HG03575 (cell line): Measurements from ENCODE around the gene CCND1.

Experiments
- ATAC-seq: cut with Tn5 transposase; IDR thresholded peaks from one replicate; pipeline ENCODE4 v1.9.1; 2021; ENCODE audit not compliant: unreplicated experiment, insufficient number of reproducible peaks, low FRiP score; ENCODE audit errors: extremely low read depth

Gene CCND1

GRCh38 chr11:69659591-69659990 is 18.6 kb downstream of the CCND1 start:
- no peak for ATAC-seq

DNA sequence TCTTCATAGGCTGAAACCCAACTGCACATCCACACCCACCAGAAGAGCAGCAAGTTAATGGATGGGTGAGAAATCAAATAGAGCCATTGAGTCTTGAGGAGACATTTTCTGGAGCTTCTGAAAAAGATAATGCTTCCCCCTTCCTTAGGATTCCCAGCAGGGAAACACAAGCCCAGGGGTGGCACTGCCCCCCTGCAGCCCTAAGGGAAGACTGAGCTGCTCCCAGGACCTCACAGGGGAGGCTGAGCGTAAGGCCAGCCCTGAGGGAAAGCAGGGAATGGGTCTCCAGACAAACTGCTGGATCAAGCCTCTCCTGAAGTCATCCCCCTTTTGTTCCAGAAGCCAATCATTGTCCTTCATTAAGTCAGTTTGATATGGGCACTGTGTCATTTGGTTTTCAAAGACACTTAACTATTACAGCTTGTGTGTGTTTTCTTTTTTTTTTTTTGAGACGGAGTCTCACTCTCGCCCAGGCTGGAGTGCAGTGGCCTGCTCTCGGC is 19.1 kb downstream of the CCND1 start:
- ATAC-seq, result no peak

- no peak for ATAC-seq
These were observed 20.4 kb downstream of the CCND1 start for GRCh38 chr11:69661413-69661715.

GRCh38 chr11:69662021-69662698 is 21.2 kb downstream of the CCND1 start:
- no peak for ATAC-seq

DNA sequence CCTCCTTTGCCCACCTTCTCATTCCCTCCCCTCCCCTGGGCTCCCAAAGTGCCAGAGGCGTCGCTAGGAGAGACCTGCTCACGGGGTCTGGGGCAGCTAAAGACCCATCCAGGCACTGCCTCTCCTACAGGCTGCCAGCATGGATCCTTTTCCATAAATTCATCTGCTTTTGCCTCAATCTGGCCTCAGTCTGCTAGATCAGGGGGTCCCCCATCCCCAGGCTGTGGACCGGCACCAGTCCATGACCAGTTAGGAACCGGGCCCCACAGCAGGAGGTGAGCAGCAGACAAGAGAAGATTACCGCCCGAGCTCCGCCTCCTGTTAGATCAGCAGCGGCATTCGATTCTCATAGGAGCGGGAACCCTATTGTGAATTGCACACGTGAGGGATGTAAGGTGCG is 21.9 kb downstream of the CCND1 start:
- no peak for ATAC-seq

DNA sequence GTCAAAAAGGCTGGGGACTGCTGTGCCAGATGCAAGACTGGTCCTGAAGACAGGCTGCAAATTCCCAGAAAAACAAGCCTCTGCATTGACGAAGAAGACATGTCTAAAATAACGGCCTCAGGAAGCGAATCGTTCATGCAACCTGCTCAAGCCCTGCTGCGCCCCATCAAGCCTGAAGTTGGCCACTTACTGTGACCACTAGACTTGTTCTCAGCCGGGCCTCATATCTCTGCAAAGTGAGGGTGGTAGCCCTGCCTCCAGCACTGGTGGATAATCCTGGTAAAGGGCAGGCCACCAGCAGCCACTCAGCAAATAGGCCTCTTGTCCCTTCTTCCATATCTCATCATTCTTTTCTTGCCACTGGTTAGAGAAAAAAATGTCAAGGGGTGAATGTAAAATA is 22.4 kb downstream of the CCND1 start:
- ATAC-seq, result no peak

GRCh38 chr11:69664103-69664775 is 23.3 kb downstream of the CCND1 start:
- no peak for ATAC-seq

DNA sequence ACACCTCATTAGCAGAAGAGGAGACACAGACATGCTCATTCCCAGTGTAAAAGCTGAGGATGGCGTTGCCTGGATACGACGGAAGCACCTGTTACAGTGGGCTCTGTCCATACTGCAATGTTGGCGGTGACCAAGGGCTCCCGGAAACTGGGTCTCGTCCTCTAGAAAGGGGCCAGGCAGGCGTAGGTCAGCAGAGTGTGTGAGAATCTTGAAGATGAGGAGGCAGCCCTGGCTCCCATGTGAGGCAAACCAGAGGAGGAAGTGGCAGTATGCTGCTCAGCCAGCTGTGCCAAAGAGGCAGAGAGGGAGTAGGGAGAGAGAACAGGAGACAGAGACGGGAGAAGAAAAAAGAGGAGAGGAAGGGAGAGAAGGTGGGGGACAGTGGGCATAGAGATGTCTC is 23.9 kb downstream of the CCND1 start:
- no peak for ATAC-seq

GRCh38 chr11:69665669-69666068 is 24.7 kb downstream of the CCND1 start:
- ATAC-seq, result no peak

- no peak for ATAC-seq
These were observed 25.3 kb downstream of the CCND1 start for GRCh38 chr11:69666261-69666660.

GRCh38 chr11:69666752-69667536 is 26.0 kb downstream of the CCND1 start:
- ATAC-seq, result no peak

DNA sequence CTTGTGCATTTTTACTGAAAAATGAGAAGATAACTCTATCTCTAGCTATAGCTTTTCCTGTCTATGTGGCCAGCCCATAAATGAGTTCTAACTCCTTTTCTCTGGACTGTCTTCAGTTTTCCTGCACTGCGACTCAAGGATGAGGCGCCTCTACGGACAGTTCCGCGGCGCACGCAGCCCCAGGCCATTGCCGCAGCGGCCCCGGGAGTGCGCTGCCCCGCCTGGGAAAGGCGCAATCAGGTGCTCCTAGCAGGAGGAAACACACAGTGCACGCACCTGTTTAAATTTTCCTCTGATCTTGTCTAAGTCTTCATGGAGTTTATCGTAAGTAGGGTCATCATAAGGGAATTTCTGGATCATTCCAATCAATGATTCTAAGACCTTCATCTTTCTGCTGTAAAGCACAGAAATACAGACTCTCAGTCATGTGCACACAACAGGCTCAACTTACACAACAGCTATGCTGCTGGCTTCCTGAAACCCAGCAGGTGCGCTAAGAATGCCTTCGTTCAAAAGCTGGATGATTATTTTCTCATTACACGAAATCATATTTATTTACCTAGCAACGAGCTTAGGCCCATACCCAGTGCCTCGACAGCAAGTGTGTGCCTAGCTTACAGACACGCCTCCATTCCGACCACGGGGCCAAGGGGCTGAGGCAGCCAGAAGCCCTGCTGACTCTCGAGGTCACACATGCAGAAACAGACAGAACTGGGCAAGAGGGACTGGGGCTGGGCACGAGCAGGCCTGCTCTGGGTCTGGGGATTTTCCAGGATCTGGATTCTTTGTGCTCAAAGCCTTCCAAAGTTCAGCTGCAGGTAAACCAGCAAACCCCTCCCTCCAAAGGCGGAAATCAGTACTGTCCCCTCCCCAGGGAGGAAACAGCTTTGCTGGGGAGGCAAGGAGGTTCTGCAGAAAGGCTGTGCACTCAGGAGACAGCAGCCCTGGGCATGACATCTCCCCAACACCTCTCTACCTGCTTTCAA is 27.0 kb downstream of the CCND1 start:
- ATAC-seq, result no peak

- ATAC-seq, result no peak
These were observed 28.5 kb downstream of the CCND1 start for GRCh38 chr11:69669486-69669885.

DNA sequence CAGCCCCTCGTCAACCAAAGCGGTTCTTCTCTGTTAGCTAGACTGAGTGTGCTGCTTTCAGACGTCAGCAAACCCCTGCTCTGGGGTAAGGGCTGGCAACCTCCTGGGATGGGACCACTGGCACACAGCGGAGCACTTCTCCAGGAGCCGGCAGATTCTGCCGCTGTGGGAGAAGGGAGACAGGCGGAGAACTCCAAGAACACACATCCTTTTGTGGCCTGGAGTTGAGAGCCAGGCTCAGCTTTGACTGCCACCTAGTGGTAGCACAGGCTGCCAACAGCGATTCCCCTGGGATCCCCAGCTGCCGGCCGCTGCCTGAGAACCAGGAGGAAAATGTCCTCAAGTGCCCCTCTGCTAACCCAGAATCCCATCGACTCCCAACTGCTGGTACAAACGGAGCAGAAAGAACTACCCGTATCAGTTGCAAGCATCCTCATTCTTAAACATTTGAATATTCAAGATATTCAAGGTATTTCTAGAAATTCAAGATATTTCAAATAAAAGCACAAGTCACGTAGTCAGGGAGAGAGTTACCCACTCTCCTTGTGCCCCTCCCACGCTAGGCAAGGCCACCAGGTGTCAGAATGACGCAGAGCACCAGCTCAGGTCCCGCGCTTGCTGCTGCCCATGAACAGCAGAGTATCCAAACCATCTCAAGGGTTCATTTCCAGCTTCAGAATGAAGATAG is 29.3 kb downstream of the CCND1 start:
- no peak for ATAC-seq

- ATAC-seq, result no peak
These were observed 30.9 kb downstream of the CCND1 start for GRCh38 chr11:69671734-69672465.

GRCh38 chr11:69674267-69674885 is 33.4 kb downstream of the CCND1 start:
- ATAC-seq, result no peak

DNA sequence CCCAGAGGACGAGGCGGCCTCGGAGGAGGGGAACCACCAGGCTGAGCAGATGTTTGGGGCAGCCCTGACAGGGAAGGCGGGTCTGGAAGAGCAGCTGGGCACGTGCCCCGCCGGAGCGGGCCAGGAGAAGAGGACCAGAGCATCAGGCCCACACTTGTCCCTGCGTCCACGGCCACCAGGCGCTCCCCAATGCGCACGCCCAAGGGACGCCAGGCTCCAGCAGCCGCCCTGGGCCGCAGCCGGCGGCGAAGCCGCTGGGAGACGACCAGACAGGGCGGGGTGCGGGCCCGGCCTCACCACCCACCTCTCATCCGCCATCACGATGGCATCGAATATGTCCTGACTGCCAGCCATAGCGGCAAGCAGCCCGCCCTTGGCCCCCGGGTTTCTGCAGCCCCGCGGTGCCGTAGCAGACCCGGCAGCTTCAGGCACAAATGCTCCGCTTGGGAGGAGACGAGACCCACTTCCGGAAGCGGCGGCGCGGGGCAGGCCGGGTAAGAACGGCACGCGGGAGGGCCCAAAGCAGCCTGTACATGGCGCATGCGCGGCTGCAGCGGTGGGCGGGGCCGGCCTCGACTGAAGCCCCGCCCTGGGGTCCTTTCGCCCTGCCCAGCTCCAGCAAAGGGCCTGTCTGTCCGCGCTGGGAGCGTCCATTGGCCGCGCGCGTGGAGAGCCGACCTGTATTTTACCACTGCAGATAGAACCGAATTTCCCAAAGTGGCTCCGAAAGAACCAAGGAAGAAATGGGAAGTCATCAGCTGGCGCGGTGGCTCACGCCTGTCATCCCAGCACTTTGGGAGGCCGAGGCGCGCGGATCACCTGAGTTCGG is 34.1 kb downstream of the CCND1 start, which contains the start of gene LTO1:
TSS of gene LTO1 (minus strand) at position 468 of the 829 bp plus-strand sequence. CDS start at position 354, 114 bp downstream.
- ATAC-seq, result no peak
